Choroid plexus epithelial cell (primary cell): Measurements from ENCODE around the gene ABHD1.

Experiments
- DNase-seq: peaks from one replicate; pipeline ENCODE4 v3.0.0-alpha.2; 2010; ENCODE audit warnings: low read depth
- H3K4me3 ChIP-seq: 2 replicates; pipeline ENCODE4 v1.5.1; 2011; ENCODE audit warnings: low read depth, mild to moderate bottlenecking, control low read depth, low read length, moderate library complexity
- TF ChIP-seq, protein P1 (sequence below): conservative IDR thresholded peaks from 2 replicates; pipeline ENCODE4 v1.5.1; 2011; ENCODE audit warnings: low read depth, mild to moderate bottlenecking, control low read depth, inconsistent platforms, low read length, moderate library complexity

Gene ABHD1

DNA sequence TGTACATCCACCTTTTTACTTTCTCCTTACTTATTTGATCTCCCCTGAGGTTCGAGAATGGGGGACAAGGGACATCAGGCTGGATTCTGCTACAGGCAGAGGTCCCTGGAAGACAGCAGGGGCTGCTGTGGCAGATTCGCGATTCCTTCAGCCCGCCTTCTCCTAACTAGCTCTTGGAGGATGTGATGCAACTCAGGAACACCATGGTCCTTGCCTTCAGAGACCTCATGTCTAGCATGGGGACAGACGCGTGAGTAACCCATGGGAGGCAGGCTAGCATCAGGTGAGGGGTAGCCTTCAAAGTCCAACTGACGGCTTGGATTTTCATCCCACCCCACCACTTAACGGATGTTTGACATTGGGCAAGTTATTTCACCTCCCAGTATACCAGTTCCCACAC is 24.3 kb downstream of the ABHD1 start:
- DNase-seq, result no peak
- H3K4me3 ChIP-seq, result no peak overlapping the region
- TF ChIP-seq, protein P1, sequence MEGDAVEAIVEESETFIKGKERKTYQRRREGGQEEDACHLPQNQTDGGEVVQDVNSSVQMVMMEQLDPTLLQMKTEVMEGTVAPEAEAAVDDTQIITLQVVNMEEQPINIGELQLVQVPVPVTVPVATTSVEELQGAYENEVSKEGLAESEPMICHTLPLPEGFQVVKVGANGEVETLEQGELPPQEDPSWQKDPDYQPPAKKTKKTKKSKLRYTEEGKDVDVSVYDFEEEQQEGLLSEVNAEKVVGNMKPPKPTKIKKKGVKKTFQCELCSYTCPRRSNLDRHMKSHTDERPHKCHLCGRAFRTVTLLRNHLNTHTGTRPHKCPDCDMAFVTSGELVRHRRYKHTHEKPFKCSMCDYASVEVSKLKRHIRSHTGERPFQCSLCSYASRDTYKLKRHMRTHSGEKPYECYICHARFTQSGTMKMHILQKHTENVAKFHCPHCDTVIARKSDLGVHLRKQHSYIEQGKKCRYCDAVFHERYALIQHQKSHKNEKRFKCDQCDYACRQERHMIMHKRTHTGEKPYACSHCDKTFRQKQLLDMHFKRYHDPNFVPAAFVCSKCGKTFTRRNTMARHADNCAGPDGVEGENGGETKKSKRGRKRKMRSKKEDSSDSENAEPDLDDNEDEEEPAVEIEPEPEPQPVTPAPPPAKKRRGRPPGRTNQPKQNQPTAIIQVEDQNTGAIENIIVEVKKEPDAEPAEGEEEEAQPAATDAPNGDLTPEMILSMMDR, result no peak

GRCh38 chr2:27148801-27149439 is 25.3 kb downstream of the ABHD1 start, which contains the start of gene TCF23:
TCF23 (plus strand) TSS chr2:27149004; CDS start chr2:27149134, 130 bp downstream.
- H3K4me3 ChIP-seq, result no peak within 1 kb of the TSS
- DNase-seq, result no peak
- TF ChIP-seq, protein P1, result no peak

- H3K4me3 ChIP-seq, result no peak overlapping the region
- DNase-seq, result no peak
- TF ChIP-seq, protein P1, result no peak
These were observed 26.2 kb downstream of the ABHD1 start for GRCh38 chr2:27149570-27150405.

GRCh38 chr2:27150639-27151230 is 27.1 kb downstream of the ABHD1 start:
- TF ChIP-seq, protein P1, result no peak
- H3K4me3 ChIP-seq, result no peak overlapping the region
- DNase-seq, result no peak

DNA sequence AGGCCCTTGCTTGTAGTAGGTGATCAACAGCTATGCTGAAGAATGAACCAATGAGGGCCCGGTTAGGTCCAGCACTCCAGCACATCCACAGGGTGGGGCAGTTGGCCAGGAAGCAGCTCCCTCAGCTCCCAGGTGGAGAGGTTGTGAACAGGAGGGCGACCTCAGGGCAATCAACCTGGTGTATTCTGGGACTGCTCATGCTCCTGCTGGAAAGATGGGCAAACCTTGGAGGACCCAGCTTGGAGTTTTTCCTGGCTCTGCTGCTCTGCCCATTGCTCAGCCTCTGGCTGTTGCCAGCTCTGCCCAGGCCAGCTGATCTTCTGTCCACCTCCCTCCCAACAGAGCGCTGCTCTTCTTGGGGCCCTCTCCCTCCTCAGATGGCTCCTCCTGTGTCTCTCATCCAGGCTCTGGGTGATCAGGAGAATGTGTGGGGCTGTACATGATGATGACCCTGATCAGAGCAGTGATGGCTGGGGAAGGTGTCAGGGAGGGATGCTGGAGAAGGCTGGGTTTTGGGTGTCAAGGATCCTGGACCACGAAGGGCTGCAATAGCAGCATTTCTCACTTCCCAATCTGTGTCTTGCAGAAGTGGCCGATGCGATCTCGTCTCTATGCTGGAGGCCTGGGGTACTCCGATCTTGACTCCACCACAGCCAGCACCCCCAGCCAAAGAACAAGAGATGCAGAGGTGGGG is 28.6 kb downstream of the ABHD1 start:
- no peak for DNase-seq
- TF ChIP-seq, protein P1, result no peak
- no peak overlapping the region for H3K4me3 ChIP-seq

DNA sequence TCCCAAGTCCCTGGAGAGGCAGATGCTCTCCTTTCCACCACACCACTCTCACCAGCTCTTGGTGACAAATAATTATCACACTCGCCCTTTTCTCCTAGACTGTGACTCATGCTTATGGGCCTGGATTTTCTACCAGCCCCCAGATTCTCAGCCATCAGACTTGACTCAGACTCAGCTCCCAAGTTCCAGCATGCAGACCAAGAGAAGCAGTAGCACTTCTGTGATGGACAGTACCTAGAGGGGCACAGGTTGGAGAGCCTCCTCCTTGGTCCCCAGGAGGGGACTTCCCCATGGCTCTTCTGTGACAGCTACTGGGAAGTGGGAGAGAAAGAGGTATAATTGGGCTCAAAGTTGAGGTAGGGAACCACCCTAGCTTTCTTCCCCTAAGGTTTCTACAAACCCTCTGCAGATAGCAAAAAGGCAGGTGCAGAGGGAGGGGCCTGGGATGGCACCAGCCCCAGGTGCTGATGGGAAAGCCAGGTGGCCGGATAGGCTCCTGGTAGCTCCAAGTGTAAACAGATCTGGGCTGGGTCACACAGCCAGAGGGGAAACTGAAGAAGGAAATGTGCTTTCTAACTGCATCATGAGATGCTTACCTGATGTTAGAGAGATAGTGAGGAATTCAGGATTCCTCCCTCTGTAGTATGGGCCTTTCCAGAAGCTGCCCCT is 29.3 kb downstream of the ABHD1 start:
- no peak overlapping the region for H3K4me3 ChIP-seq
- DNase-seq, result no peak
- TF ChIP-seq, protein P1, result no peak
